Right lung (tissue), 5 donors: ENCODE results near the gene KLF1. TPM values are rescaled to one million over a fixed set of nuclear protein-coding genes. Genes with fewer than 3 reads are reported as not detected.

Experiments used
- DNase-seq, 2 donors: peaks; one replicate each; pipeline ENCODE4 v3.0.0-alpha.2; 2013
- polyA plus RNA-seq, 5 donors: library from polyadenylated mRNA; unstranded; fragments of 120-200 nt; gene quantifications; one replicate each; pipeline versions ENCODE4 v1.2.1 to v1.2.3, GENCODE V29; 2013; ENCODE audit warnings: inconsistent platforms in 1 of 5, low replicate concordance in 1 of 5; ENCODE audit not compliant: insufficient read length in 5 of 5, insufficient read depth in 1 of 5

Gene KLF1
- polyA plus RNA-seq, 5 donors, result 0.30 to 2.3 (median 0.67) TPM

GRCh38 chr19:12838886-12839756 lies 47.9 kb downstream of the KLF1 start:
- DNase-seq, result no peak

GRCh38 chr19:12838182-12838885 lies 48.7 kb downstream of the KLF1 start, which contains the start of gene MAST1:
MAST1 (plus strand) TSS chr19:12838515; CDS start chr19:12838573, 58 bp downstream.
- DNase-seq, result no peak

GRCh38 chr19:12837225-12837624 lies 49.8 kb downstream of the KLF1 start:
- DNase-seq, result no peak

GRCh38 chr19:12836529-12836863 lies 50.5 kb downstream of the KLF1 start:
- no peak for DNase-seq

GRCh38 chr19:12834976-12835757 lies 51.8 kb downstream of the KLF1 start:
- no peak for DNase-seq

- no peak for DNase-seq
These were observed 52.4 kb downstream of the KLF1 start, which contains the start of gene RTBDN for GRCh38 chr19:12834566-12834943. RTBDN (minus strand) TSS chr19:12834579; CDS start chr19:12829979, 4,600 bp downstream.

Other genes with a start within 250 kb of the KLF1 start
- gene MAN2B1, start 220.5 kb downstream of the KLF1 start, polyA plus RNA-seq, result 10 to 100 TPM; 27.3 to 42.1 (median 32.8) TPM
- 10 to 100 TPM; 18.4 to 28.6 (median 23.9) TPM for gene WDR83, start 220.4 kb downstream of the KLF1 start, polyA plus RNA-seq
- gene DHPS, start 205.3 kb downstream of the KLF1 start, polyA plus RNA-seq, result 10 to 100 TPM; 77.1 to 96.0 (median 87.7) TPM
- gene GNG14, start 199.2 kb downstream of the KLF1 start, polyA plus RNA-seq, result under 1 TPM in 2 of 5 donors, not detected in 3; 0.60 to 0.82 TPM
- 10 to 100 TPM in 3 of 5 donors, 1 to 10 TPM in 2; 7.9 to 14.1 (median 10.1) TPM for gene FBXW9, start 190.6 kb downstream of the KLF1 start, polyA plus RNA-seq
- gene TNPO2, start 163.3 kb downstream of the KLF1 start, polyA plus RNA-seq, result 10 to 100 TPM; 69.3 to 85.1 (median 75.9) TPM
- gene TRIR, start 152.5 kb downstream of the KLF1 start, polyA plus RNA-seq, result 100 to 1,000 TPM; 139 to 222 (median 153) TPM
- 10 to 100 TPM; 52.8 to 70.1 (median 53.8) TPM for gene GET3, start 149.7 kb downstream of the KLF1 start, polyA plus RNA-seq
- under 1 TPM in 4 of 5 donors, not detected in 1; 0.09 to 0.19 (median 0.15) TPM for gene BEST2, start 135.4 kb downstream of the KLF1 start, polyA plus RNA-seq
- 10 to 100 TPM; 59.2 to 79.9 (median 74.2) TPM for gene HOOK2, start 111.6 kb downstream of the KLF1 start, polyA plus RNA-seq
- gene JUNB, start 95.7 kb downstream of the KLF1 start, polyA plus RNA-seq, result 100 to 1,000 TPM in 1 of 5 donors, 10 to 100 TPM in 4; 14.8 to 132 (median 48.0) TPM
- gene PRDX2, start 85.4 kb downstream of the KLF1 start, polyA plus RNA-seq, result 100 to 1,000 TPM; 197 to 304 (median 214) TPM
- 10 to 100 TPM in 1 of 5 donors, 1 to 10 TPM in 4; 4.2 to 10.2 (median 7.2) TPM for gene THSD8, start 85.1 kb downstream of the KLF1 start, polyA plus RNA-seq
- gene RNASEH2A, start 80.6 kb downstream of the KLF1 start, polyA plus RNA-seq, result 10 to 100 TPM; 29.8 to 42.9 (median 32.9) TPM
- gene RTBDN, start 52.6 kb downstream of the KLF1 start, polyA plus RNA-seq, result under 1 TPM in 4 of 5 donors, not detected in 1; 0.08 to 0.19 (median 0.13) TPM
- gene MAST1, start 48.7 kb downstream of the KLF1 start, polyA plus RNA-seq, result 1 to 10 TPM; 1.6 to 2.1 (median 2.0) TPM
- 10 to 100 TPM; 19.8 to 25.3 (median 20.7) TPM for gene DNASE2, start 5.8 kb downstream of the KLF1 start, polyA plus RNA-seq
- gene GCDH, start 4.0 kb upstream of the KLF1 start, polyA plus RNA-seq, result 10 to 100 TPM; 19.5 to 31.5 (median 24.8) TPM
- 1 to 10 TPM; 2.6 to 4.2 (median 3.1) TPM for gene SYCE2, start 32.1 kb upstream of the KLF1 start, polyA plus RNA-seq
- 10 to 100 TPM; 32.1 to 54.4 (median 44.3) TPM for gene FARSA, start 46.5 kb upstream of the KLF1 start, polyA plus RNA-seq
- gene CALR, start 51.4 kb upstream of the KLF1 start, polyA plus RNA-seq, result 100 to 1,000 TPM; 632 to 884 (median 841) TPM
- 100 to 1,000 TPM in 1 of 5 donors, 10 to 100 TPM in 4; 55.7 to 105 (median 76.3) TPM for gene RAD23A, start 58.7 kb upstream of the KLF1 start, polyA plus RNA-seq
- 10 to 100 TPM; 22.7 to 51.6 (median 25.6) TPM for gene GADD45GIP1, start 70.0 kb upstream of the KLF1 start, polyA plus RNA-seq
- gene DAND5, start 82.4 kb upstream of the KLF1 start, polyA plus RNA-seq, result under 1 TPM; 0.21 to 0.57 (median 0.26) TPM
- gene NFIX, start 108.3 kb upstream of the KLF1 start, polyA plus RNA-seq, result 100 to 1,000 TPM in 3 of 5 donors, 10 to 100 TPM in 2; 83.6 to 141 (median 101) TPM
- gene LYL1, start 215.7 kb upstream of the KLF1 start, polyA plus RNA-seq, result 10 to 100 TPM in 1 of 5 donors, 1 to 10 TPM in 4; 6.2 to 13.5 (median 6.8) TPM
- 10 to 100 TPM; 25.1 to 36.1 (median 33.5) TPM for gene TRMT1, start 229.5 kb upstream of the KLF1 start, polyA plus RNA-seq
- gene NACC1, start 231.1 kb upstream of the KLF1 start, polyA plus RNA-seq, result 10 to 100 TPM; 14.0 to 32.4 (median 19.7) TPM